ENCODE results near the gene F2RL3.

Gene F2RL3

GRCh38 chr19:16896146-16897028 is 7.6 kb downstream of the F2RL3 start:
- no peak for DNase-seq

- no peak for DNase-seq
Measured at GRCh38 chr19:16897029-16897855, 8.4 kb downstream of the F2RL3 start.

- DNase-seq = no peak
Measured at GRCh38 chr19:16897856-16898161, 9.0 kb downstream of the F2RL3 start.

- DNase-seq = no peak
Measured at GRCh38 chr19:16898361-16899015, 9.7 kb downstream of the F2RL3 start.

GRCh38 chr19:16899566-16900075 is 10.8 kb downstream of the F2RL3 start:
- DNase-seq = no peak

GRCh38 chr19:16901491-16902175 is 12.8 kb downstream of the F2RL3 start:
- no peak for DNase-seq

- DNase-seq = no peak
Measured at GRCh38 chr19:16902545-16902944, 13.7 kb downstream of the F2RL3 start.

- no peak for DNase-seq
Measured at GRCh38 chr19:16903347-16903746, 14.5 kb downstream of the F2RL3 start.

- DNase-seq = no peak
Measured at GRCh38 chr19:16904599-16904998, 15.8 kb downstream of the F2RL3 start.

- DNase-seq = no peak
Measured at GRCh38 chr19:16908759-16909158, 20.0 kb downstream of the F2RL3 start.

- no peak for DNase-seq
Measured at GRCh38 chr19:16911046-16911445, 22.2 kb downstream of the F2RL3 start.

GRCh38 chr19:16912780-16913179 is 24.0 kb downstream of the F2RL3 start:
- DNase-seq = no peak

- DNase-seq = no peak
Measured at GRCh38 chr19:16914421-16914820, 25.6 kb downstream of the F2RL3 start.

- no peak for DNase-seq
Measured at GRCh38 chr19:16915135-16915534, 26.3 kb downstream of the F2RL3 start.

GRCh38 chr19:16915734-16916133 is 26.9 kb downstream of the F2RL3 start:
- no peak for DNase-seq

- DNase-seq = no peak
Measured at GRCh38 chr19:16917401-16917800, 28.6 kb downstream of the F2RL3 start.

- no peak for DNase-seq
Measured at GRCh38 chr19:16919496-16919895, 30.7 kb downstream of the F2RL3 start.

GRCh38 chr19:16920816-16921529 is 32.2 kb downstream of the F2RL3 start:
- DNase-seq = no peak

GRCh38 chr19:16921766-16922591 is 33.2 kb downstream of the F2RL3 start:
- no peak for DNase-seq

- no peak for DNase-seq
Measured at GRCh38 chr19:16922592-16922934, 33.8 kb downstream of the F2RL3 start.

- no peak for DNase-seq
Measured at GRCh38 chr19:16922949-16923348, 34.1 kb downstream of the F2RL3 start.

Measured in NCI-H1436 treated with DMSO at 0.1 percent for 48 hours (cell line).